Frontal cortex (tissue), 4 donors: Measurements from ENCODE around the gene PRPF18. TPM values are rescaled to one million over a fixed set of nuclear protein-coding genes. Genes with fewer than 3 reads are reported as not detected.

Experiments
- DNase-seq, 2 donors: peaks; one replicate each; pipeline ENCODE4 v3.0.0; 2012; ENCODE audit warnings: low spot score in 2 of 2
- FAIRE-seq: peaks from 2 replicates; lab custom pipeline; 2012; peaks lifted over from hg19 to GRCh38; lab: Jason Lieb, UNC
- total RNA-seq: library from RNA; depleted of rRNA; stranded (reverse); fragments of >200 nt; gene quantifications from one replicate; pipeline ENCODE4 v1.2.3, GENCODE V29; 2014
- donor health status: control.
- donor health status: control.
- donor health status: control.

The PRPF18 gene
- total RNA-seq, 1 donor from 2014 or later: 36.7 TPM

DNA sequence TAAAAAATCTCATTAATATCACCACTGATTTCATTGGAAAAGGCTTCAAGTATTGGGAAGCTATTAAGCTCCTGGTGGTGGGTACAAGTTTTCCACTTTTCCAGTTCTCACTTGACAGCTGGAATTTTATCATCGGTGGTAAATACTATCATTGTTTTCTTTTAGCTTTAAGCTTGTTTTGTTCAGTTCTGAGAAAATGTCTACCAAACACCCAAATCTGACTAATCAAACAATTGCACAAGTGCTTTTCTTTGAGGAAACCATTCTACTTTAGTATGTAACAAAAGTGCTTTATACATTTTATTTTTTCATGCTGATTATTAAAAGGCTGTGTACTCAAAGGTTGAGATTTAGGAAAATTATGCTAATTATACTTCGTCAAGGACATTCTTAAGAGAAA is 7.9 kb downstream of the PRPF18 start:
- no peak for FAIRE-seq
- no peak for DNase-seq

DNA sequence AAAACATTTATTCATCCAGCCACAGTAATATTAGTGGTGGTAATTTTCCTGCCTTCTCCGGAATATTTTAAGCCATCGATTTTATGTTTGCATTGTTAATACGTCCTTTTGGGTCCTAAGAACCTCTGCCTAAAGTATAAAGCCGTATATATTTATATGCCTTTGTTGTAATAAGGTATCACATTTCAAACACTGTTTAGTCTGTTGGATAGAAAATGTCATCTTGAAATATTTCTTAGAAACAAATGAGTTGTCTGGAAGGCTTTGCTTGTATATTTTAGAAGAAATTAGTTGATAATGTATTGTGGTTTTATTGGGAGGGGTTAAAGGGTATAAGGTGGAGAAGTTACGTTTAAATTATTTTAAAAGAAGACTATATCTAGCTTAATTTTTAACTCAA is 11.1 kb downstream of the PRPF18 start:
- FAIRE-seq (no peak), DNase-seq (no peak)

- DNase-seq (no peak), FAIRE-seq (no peak)
Measured at GRCh38 chr10:13604357-13605040, 17.7 kb downstream of the PRPF18 start.

DNA sequence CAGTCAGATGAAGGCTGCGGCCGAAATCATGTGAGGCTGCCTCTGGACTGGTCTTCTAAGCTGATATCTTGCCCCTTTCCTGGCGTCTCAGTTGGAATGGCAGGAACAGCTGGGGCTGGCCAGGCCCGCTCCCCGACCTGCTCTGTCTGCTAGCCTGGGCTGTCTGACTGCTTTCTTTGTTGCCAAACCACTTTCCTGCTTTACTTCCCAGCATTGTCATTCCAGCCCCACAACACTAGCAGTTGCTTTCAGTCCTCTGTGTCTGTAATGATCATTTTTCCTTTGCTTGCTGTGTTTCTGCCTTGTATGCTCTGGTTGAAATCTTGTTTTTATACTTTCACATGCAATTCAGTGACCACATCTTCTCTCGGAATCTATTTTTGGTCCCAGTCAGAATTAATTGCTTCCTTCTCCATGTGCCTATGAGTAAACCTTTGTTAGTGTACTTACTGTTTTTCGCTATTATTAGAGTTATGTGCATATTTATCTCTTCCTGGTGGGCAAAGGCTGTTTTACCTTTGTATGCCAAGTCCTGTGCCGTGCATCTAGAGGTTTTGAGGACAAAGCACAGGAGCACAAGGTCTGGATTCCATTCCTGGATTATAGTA is 21.6 kb downstream of the PRPF18 start:
- DNase-seq: no peak

DNA sequence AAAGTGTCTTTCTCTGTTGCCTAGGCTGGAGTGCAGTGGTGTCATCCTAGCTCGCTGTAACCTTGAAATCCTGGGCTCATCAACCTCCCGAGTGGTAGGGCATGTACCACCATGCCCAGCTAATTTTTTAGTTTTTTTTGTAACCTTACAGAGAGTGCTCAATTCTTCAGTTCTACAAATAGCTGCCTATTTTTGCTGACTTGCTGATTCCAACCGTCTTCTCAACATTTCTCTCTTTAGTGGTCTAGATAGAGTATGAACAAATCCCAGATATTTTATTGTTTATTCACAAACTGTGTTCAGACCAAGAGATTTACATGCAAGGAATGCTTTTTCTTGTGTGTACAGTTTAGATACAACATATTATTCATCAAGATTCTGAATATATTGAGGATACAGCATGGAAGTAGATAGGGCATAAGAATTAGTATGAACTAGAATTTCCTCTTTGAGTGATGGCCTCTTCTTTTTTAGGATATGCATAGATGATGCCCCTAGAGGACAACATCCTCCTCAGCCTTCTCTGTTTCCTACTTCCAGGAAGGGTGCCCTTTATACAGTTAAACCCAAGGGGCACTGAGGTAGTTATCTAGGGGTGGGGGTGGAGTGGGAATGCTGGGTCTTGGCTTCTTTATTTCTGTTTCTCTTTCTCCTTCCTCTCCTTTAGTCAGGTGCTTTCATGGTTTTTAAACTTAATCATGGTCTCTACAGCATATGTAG is 26.0 kb downstream of the PRPF18 start:
- DNase-seq (no peak), FAIRE-seq (no peak)

More for the DNA sequence above, 21.6 kb downstream of the PRPF18 start:
- no peak for FAIRE-seq

DNA sequence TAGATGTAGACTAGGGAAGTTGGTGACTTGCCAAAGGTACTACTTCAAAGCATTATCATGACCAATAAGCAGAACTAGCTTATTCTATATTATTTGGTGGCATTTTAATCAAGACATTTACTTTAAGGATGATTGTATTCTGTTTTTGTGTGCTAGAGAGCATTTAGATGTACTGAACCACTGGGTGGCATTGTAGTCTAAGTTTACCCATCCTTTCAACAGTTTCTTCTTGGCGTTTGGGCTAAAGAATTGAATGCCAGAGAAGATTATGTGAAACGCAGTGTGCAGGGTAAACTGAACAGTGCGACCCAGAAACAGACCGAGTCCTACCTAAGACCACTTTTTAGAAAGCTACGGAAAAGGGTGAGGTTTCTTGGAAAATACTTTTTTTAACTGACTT is 26.8 kb downstream of the PRPF18 start:
- no peak for FAIRE-seq
- peak in 1 of 2 donors; percentile 32 for DNase-seq

- DNase-seq (no peak), FAIRE-seq (no peak)
Measured at GRCh38 chr10:13614530-13615332, 28.0 kb downstream of the PRPF18 start.

DNA sequence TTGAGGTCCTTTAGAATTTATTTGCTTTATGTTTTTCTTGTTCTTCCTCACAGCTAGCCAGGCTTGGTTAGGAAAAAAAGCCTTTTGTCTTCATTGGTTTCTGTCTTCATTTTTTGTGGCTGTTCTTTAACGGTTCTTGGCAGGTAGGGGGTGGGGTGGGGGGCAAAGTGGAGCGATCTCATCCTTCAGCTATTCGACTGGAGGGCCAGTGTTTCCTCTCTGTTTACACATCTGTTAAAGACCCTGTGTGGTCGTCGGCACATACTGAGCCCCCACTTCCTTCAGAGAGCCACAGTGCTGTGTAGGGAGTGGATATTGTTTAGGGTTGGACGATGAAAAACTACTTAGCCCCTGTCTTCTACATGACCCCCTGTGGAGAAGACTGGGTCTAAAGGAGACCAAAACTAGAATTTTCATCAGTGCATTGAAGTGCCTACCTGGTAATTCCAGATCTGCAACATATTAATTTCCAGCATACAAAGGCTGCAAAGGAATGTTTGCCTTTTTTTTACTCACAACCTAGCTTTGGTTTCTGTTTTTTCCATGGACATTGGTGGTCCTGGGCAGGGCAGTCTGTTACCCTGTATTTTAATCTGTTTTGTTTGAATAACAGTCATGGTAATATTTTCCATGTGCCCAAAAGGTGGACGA is 29.0 kb downstream of the PRPF18 start:
- FAIRE-seq (no peak), DNase-seq (no peak)

GRCh38 chr10:13617116-13617515 is 30.4 kb downstream of the PRPF18 start:
- FAIRE-seq (no peak), DNase-seq (no peak)

- no peak for FAIRE-seq
- DNase-seq: no peak
Measured at GRCh38 chr10:13621931-13622330, 35.2 kb downstream of the PRPF18 start.

DNA sequence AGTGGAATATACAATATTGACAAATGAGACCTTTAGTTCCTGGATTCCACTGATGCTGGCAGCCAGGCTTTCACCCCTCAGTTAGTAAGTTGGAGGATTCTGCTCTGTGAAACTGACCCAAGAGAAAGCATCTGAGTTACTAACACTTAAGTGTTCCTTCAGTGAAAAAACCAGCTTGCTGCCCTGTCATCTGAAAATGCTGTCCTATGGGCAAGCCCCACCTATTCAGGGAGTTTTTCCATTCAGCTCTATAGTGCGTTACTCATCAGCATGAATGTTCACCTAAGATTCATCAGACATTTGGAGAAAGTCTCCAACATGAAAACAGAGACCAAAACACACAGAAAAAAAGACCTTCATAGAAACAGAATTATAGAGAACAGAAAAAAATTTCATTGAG is 37.9 kb downstream of the PRPF18 start:
- FAIRE-seq: no peak

GRCh38 chr10:13627459-13628310 is 40.9 kb downstream of the PRPF18 start:
- FAIRE-seq (no peak), DNase-seq (no peak)

More for the DNA sequence above, 37.9 kb downstream of the PRPF18 start:
- no peak for DNase-seq

GRCh38 chr10:13628661-13629060 is 41.9 kb downstream of the PRPF18 start:
- FAIRE-seq (no peak), DNase-seq (no peak)

DNA sequence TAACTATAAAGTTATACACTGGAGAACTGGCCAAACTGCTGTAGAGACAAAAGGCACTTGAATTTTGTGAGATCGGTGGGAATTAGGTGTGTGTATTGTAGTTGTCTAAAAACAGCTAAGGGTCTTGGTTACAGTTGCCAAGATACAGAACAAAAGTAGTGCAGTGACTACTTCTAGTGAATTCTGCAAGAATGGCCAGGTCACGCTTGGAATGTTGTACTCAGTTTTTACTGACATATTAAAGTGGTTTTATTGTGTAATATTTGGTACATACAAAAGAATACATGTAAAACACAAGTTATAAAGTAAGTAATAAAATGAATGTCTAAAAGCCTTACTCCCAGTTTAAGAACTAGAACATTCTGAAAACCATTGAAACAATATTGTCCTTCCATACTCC is 42.4 kb downstream of the PRPF18 start:
- no peak for DNase-seq
- no peak for FAIRE-seq

GRCh38 chr10:13630231-13630630 is 43.5 kb downstream of the PRPF18 start:
- FAIRE-seq: no peak
- no peak for DNase-seq

- no peak for FAIRE-seq
Measured at GRCh38 chr10:13631594-13631993, 44.8 kb downstream of the PRPF18 start.

DNA sequence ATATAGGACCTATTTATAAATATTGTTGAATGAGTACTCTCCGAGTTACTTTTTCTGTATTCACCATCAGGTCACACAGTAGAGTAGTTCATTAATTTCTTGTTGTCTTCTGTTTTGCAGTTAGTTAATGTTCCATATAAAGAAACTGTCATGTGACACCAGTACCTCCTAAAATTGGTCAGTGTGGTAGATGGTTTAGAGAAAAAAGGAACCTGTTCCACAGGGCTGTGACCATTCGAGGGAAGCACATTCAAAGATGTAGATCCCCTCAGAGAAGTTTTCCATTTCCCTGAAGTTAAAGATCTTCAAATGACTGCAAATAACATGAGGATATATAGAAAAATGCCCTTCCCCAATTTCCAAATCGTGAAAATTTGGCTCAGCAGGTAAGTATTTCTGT is 45.7 kb downstream of the PRPF18 start:
- DNase-seq: no peak
- no peak for FAIRE-seq

More at GRCh38 chr10:13631594-13631993, 44.8 kb downstream of the PRPF18 start:
- no peak for DNase-seq

DNA sequence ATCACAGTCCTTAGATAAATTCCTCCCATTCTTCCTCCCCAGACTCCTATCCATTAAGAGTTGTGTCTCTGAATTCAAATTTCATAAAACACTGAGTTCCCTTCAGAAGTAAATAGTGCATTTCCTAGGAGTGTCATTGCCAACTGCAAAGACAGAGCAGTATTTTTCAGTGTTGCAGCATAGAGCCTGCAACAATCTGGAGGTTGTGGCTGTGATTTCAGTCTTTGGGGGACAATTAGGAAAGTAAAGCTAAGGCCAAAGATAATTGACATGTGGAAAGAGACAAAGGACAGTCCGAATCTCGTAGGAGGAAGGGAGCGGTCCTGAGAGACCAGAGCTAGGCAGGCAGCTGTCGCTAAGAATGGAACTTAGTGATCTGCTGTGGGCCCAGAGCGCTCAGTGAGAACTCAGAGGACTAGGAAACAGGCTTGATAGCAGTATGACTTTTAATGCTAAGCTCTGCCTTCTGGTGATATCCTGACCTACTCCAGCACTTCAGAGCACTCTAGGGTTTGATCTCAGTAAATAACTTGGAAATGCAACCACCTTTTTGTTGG is 46.2 kb downstream of the PRPF18 start:
- no peak for FAIRE-seq

DNA sequence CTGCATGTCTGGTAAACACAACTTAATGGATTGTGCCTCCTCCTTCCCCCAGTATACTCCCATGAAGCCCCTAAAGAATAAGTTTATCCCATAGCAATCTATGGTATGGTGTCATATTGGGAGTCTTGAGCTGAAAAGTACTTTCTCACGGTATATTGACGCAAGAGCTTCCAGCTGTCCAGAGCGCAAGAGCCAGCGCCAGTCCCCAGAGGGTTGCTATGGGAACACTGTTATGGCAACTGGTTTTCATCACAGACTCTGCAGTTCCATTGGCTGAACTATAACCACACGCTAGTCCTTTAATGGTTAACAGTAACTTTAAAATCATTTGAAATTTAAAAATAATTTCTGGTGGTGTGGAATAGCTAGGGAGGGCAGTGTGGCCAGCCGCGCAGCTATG is 46.9 kb downstream of the PRPF18 start:
- peak in 1 of 2 donors; percentile 51 for DNase-seq
- FAIRE-seq: no peak

More for the DNA sequence above, 46.2 kb downstream of the PRPF18 start:
- DNase-seq: no peak
